Type B pancreatic cell (in vitro differentiated cells): ENCODE results near the gene CXCL14. TPM values are rescaled to one million over a fixed set of nuclear protein-coding genes. Genes with fewer than 3 reads are reported as not detected.

Source experiments
- DNase-seq: peaks from one replicate; pipeline ENCODE4 v3.0.0; 2021; ENCODE audit warnings: mixed read lengths; ENCODE audit not compliant: unreplicated experiment; ENCODE audit errors: extremely low spot score
- H3K27ac Mint-ChIP-seq: 2 replicates; pipeline ENCODE4 v1.8.0; 2021; ENCODE audit warnings: mild to moderate bottlenecking, mixed read lengths
- H3K27me3 Mint-ChIP-seq: 2 replicates; pipeline ENCODE4 v1.8.0; 2021; ENCODE audit warnings: mixed read lengths
- H3K36me3 Mint-ChIP-seq: 2 replicates; pipeline ENCODE4 v1.8.0; 2021; ENCODE audit warnings: mixed read lengths
- H3K4me1 Mint-ChIP-seq: one replicate; pipeline ENCODE4 v1.8.0; 2021; ENCODE audit warnings: mixed read lengths; ENCODE audit not compliant: unreplicated experiment
- H3K4me3 Mint-ChIP-seq: 2 replicates; pipeline ENCODE4 v1.8.0; 2021; ENCODE audit warnings: mild to moderate bottlenecking, mixed read lengths
- H3K9me3 Mint-ChIP-seq: 2 replicates; pipeline ENCODE4 v1.8.0; 2021; ENCODE audit warnings: mixed read lengths
- CTCF ChIP-seq: fragments of 200-600 bp; sonication (generic); conservative IDR thresholded peaks from 2 replicates; pipeline ENCODE4 v1.5.0; 2021; ENCODE audit warnings: antibody characterized with exemption, mild to moderate bottlenecking
- total RNA-seq: library from RNA; stranded (reverse); gene quantifications from 2 replicates; pipeline ENCODE4 v1.2.1, GENCODE V29; 2021; ENCODE audit warnings: low replicate concordance

Gene CXCL14
- total RNA-seq, 1 donor from 2014 or later: 70.3 TPM

GRCh38 chr5:135557076-135557838, 21.5 kb downstream of the CXCL14 start:
- TF ChIP-seq CTCF: no peak
- Mint-ChIP-seq H3K4me1 (peaks cover 15% of the 10 kb centered on the region), H3K4me3 (no peak overlapping the region), H3K36me3 (no peaks in the 10 kb centered on the region), H3K27ac (no peak overlapping the region), H3K9me3 (no peaks in the 10 kb centered on the region), H3K27me3 (peaks cover 65% of the 10 kb centered on the region)
- no peak for DNase-seq

GRCh38 chr5:135556620-135557019, 22.2 kb downstream of the CXCL14 start:
- peaks cover 13% of the 10 kb centered on the region for H3K4me1 Mint-ChIP-seq
- H3K27ac Mint-ChIP-seq: no peak overlapping the region
- H3K4me3 Mint-ChIP-seq: no peak overlapping the region
- TF ChIP-seq CTCF: no peak
- DNase-seq: no peak
- H3K9me3 Mint-ChIP-seq: no peaks in the 10 kb centered on the region
- H3K36me3 Mint-ChIP-seq: no peaks in the 10 kb centered on the region
- peaks cover 64% of the 10 kb centered on the region for H3K27me3 Mint-ChIP-seq

- Mint-ChIP-seq H3K27ac (no peak overlapping the region), H3K4me3 (no peak overlapping the region), H3K36me3 (no peaks in the 10 kb centered on the region), H3K27me3 (peaks cover 65% of the 10 kb centered on the region), H3K4me1 (peaks cover 5% of the 10 kb centered on the region), H3K9me3 (no peaks in the 10 kb centered on the region)
- DNase-seq: no peak
- no peak for TF ChIP-seq CTCF
These were observed 23.3 kb downstream of the CXCL14 start for GRCh38 chr5:135555530-135555929.

GRCh38 chr5:135553688-135554462, 24.9 kb downstream of the CXCL14 start:
- Mint-ChIP-seq H3K27me3 (peaks cover 70% of the 10 kb centered on the region), H3K9me3 (no peaks in the 10 kb centered on the region)
- DNase-seq: no peak

More at GRCh38 chr5:135553688-135554462, 24.9 kb downstream of the CXCL14 start:
- TF ChIP-seq CTCF: peak; percentile 56
- H3K36me3 Mint-ChIP-seq: no peaks in the 10 kb centered on the region
- H3K4me3 Mint-ChIP-seq: no peak overlapping the region
- peaks cover 5% of the 10 kb centered on the region for H3K4me1 Mint-ChIP-seq
- no peak overlapping the region for H3K27ac Mint-ChIP-seq
